Measurements from ENCODE around the gene SORL1. TPM values are rescaled to one million over a fixed set of nuclear protein-coding genes. Genes with fewer than 3 reads are reported as not detected.
"Not testable (repeated sequence)": the region's sequence is repeated elsewhere in the genome, so short reads cannot be mapped to it uniquely, and the experiment has no call there.

Gene SORL1
- total RNA-seq, 1 experiment from 2014 or later = 37.6 TPM

GRCh38 chr11:121559606-121560200, 107.6 kb downstream of the SORL1 start:
- DNase-seq (ENCODE audit: low read depth, low spot score) = no peak
- in situ Hi-C loops (cut with HindIII; ENCODE audit: low pct_unique_long_range_greater_than_20kb, low sequenced_read_pairs) = no loop called here

GRCh38 chr11:121560236-121560635, 108.1 kb downstream of the SORL1 start:
- DNase-seq (ENCODE audit: low read depth, low spot score) = no peak
- in situ Hi-C loops (cut with HindIII; ENCODE audit: low pct_unique_long_range_greater_than_20kb, low sequenced_read_pairs) = no loop called here

GRCh38 chr11:121561240-121561639, 109.1 kb downstream of the SORL1 start:
- DNase-seq (ENCODE audit: low read depth, low spot score) = no peak

GRCh38 chr11:121561716-121562115, 109.6 kb downstream of the SORL1 start:
- in situ Hi-C loops (cut with HindIII; ENCODE audit: low pct_unique_long_range_greater_than_20kb, low sequenced_read_pairs) = no loop called here
- DNase-seq (ENCODE audit: low read depth, low spot score) = no peak

More at GRCh38 chr11:121561240-121561639, 109.1 kb downstream of the SORL1 start:
- in situ Hi-C loops (cut with HindIII; ENCODE audit: low pct_unique_long_range_greater_than_20kb, low sequenced_read_pairs) = no loop called here

GRCh38 chr11:121563003-121563402, 110.9 kb downstream of the SORL1 start:
- in situ Hi-C loops (cut with HindIII; ENCODE audit: low pct_unique_long_range_greater_than_20kb, low sequenced_read_pairs) = no loop called here
- no peak for DNase-seq (ENCODE audit: low read depth, low spot score)

GRCh38 chr11:121563900-121564822, 112.0 kb downstream of the SORL1 start:
- no peak for DNase-seq (ENCODE audit: low read depth, low spot score)
- in situ Hi-C loops (cut with HindIII; ENCODE audit: low pct_unique_long_range_greater_than_20kb, low sequenced_read_pairs) = no loop called here

GRCh38 chr11:121564948-121565684, 113.0 kb downstream of the SORL1 start:
- in situ Hi-C loops (cut with HindIII; ENCODE audit: low pct_unique_long_range_greater_than_20kb, low sequenced_read_pairs) = no loop called here
- no peak for DNase-seq (ENCODE audit: low read depth, low spot score)

- DNase-seq (ENCODE audit: low read depth, low spot score) = no peak
- in situ Hi-C loops (cut with HindIII; ENCODE audit: low pct_unique_long_range_greater_than_20kb, low sequenced_read_pairs) = no loop called here
Observed at GRCh38 chr11:121566279-121567168, 114.4 kb downstream of the SORL1 start.

- in situ Hi-C loops (cut with HindIII; ENCODE audit: low pct_unique_long_range_greater_than_20kb, low sequenced_read_pairs) = no loop called here
- DNase-seq (ENCODE audit: low read depth, low spot score) = peak; percentile 15
Observed at GRCh38 chr11:121567995-121568394, 115.9 kb downstream of the SORL1 start.

- DNase-seq (ENCODE audit: low read depth, low spot score); in situ Hi-C loops (cut with HindIII; ENCODE audit: low pct_unique_long_range_greater_than_20kb, low sequenced_read_pairs): not testable (repeated sequence)
Observed at GRCh38 chr11:121569332-121570299, 117.5 kb downstream of the SORL1 start.

- in situ Hi-C loops (cut with HindIII; ENCODE audit: low pct_unique_long_range_greater_than_20kb, low sequenced_read_pairs) = no loop called here
- no peak for DNase-seq (ENCODE audit: low read depth, low spot score)
Observed at GRCh38 chr11:121570453-121570852, 118.3 kb downstream of the SORL1 start.

- in situ Hi-C loops (cut with HindIII; ENCODE audit: low pct_unique_long_range_greater_than_20kb, low sequenced_read_pairs) = no loop called here
- no peak for DNase-seq (ENCODE audit: low read depth, low spot score)
Observed at GRCh38 chr11:121571506-121571905, 119.4 kb downstream of the SORL1 start.

GRCh38 chr11:121572571-121573059, 120.5 kb downstream of the SORL1 start:
- in situ Hi-C loops (cut with HindIII; ENCODE audit: low pct_unique_long_range_greater_than_20kb, low sequenced_read_pairs) = no loop called here
- DNase-seq (ENCODE audit: low read depth, low spot score) = no peak

GRCh38 chr11:121574801-121575200, 122.7 kb downstream of the SORL1 start:
- in situ Hi-C loops (cut with HindIII; ENCODE audit: low pct_unique_long_range_greater_than_20kb, low sequenced_read_pairs) = no loop called here

GRCh38 chr11:121575250-121575962, 123.3 kb downstream of the SORL1 start:
- no peak for DNase-seq (ENCODE audit: low read depth, low spot score)
- in situ Hi-C loops (cut with HindIII; ENCODE audit: low pct_unique_long_range_greater_than_20kb, low sequenced_read_pairs) = no loop called here

More at GRCh38 chr11:121574801-121575200, 122.7 kb downstream of the SORL1 start:
- no peak for DNase-seq (ENCODE audit: low read depth, low spot score)

- in situ Hi-C loops (cut with HindIII; ENCODE audit: low pct_unique_long_range_greater_than_20kb, low sequenced_read_pairs) = no loop called here
- no peak for DNase-seq (ENCODE audit: low read depth, low spot score)
Observed at GRCh38 chr11:121575963-121576290, 123.8 kb downstream of the SORL1 start.

Measured in SK-MEL-5 (cell line).